Measurements from ENCODE around the gene SLC35E1.
A peak's percentile ranks its signal among the peaks of the same experiment; 100 is the strongest.

The SLC35E1 gene

GRCh38 chr19:16601378-16602052, 29.3 kb upstream of the SLC35E1 start:
- no peak for TF ChIP-seq CTCF (IDR thresholded peaks at IDR 0.05; ENCODE audit: insufficient read depth, low read length, poor library complexity, severe bottlenecking)
- no peak for TF ChIP-seq EZH2phosphoT487 (conservative IDR thresholded peaks at IDR 0.05; ENCODE audit: low read length)
- no peak overlapping the region for H3K9ac ChIP-seq (ENCODE audit: low read length)

GRCh38 chr19:16600824-16601223, 28.6 kb upstream of the SLC35E1 start:
- no peaks in the 10 kb centered on the region for H3K36me3 ChIP-seq (ENCODE audit: low read length)
- H4K20me1 ChIP-seq (ENCODE audit: low read depth, low read length), result no peaks in the 10 kb centered on the region; the same call in 1 of the 2 replicates

More at GRCh38 chr19:16601378-16602052, 29.3 kb upstream of the SLC35E1 start:
- H3K4me3 ChIP-seq (ENCODE audit: insufficient read depth, low read length, poor library complexity, severe bottlenecking), result no peak overlapping the region
- H3F3A ChIP-seq (ENCODE audit: insufficient read depth), result peaks cover 24% of the 10 kb centered on the region
- H3K9me2 ChIP-seq (replicated peaks; ENCODE audit: insufficient read depth, low read length), result no peaks in the 10 kb centered on the region
- H3K9me3 ChIP-seq (ENCODE audit: insufficient read depth, low read length), result no peaks in the 10 kb centered on the region
- H3K4me2 ChIP-seq (ENCODE audit: low read depth, low read length, poor library complexity, severe bottlenecking), result no peak overlapping the region
- H2AFZ ChIP-seq (ENCODE audit: low read depth, low read length, severe bottlenecking), result no peak overlapping the region
- no peak overlapping the region for H3K27ac ChIP-seq (ENCODE audit: low read depth, low read length)
- H3K27me3 ChIP-seq (ENCODE audit: low read length), result no peaks in the 10 kb centered on the region
- H3K79me2 ChIP-seq (ENCODE audit: insufficient read depth, low read length), result peaks cover 99% of the 10 kb centered on the region
- H3K36me3 ChIP-seq (ENCODE audit: low read length), result no peaks in the 10 kb centered on the region
- no peaks in the 10 kb centered on the region; the same call in 1 of the 2 replicates for H4K20me1 ChIP-seq (ENCODE audit: low read depth, low read length)

GRCh38 chr19:16599655-16600346, 27.6 kb upstream of the SLC35E1 start:
- Histone ChIP-seq H3K27me3 (ENCODE audit: low read length) (no peaks in the 10 kb centered on the region), H3F3A (ENCODE audit: insufficient read depth) (peaks cover 24% of the 10 kb centered on the region), H4K20me1 (ENCODE audit: low read depth, low read length) (no peaks in the 10 kb centered on the region; the same call in 1 of the 2 replicates), H3K4me2 (ENCODE audit: low read depth, low read length, poor library complexity, severe bottlenecking) (peak overlapping the region; percentile 13), H2AFZ (ENCODE audit: low read depth, low read length, severe bottlenecking) (no peak overlapping the region), H3K27ac (ENCODE audit: low read depth, low read length) (peak overlapping the region; percentile 55), H3K9me3 (ENCODE audit: insufficient read depth, low read length) (no peaks in the 10 kb centered on the region), H3K9ac (ENCODE audit: low read length) (no peak overlapping the region), H3K4me3 (ENCODE audit: insufficient read depth, low read length, poor library complexity, severe bottlenecking) (no peak overlapping the region), H3K9me2 (replicated peaks; ENCODE audit: insufficient read depth, low read length) (no peaks in the 10 kb centered on the region), H3K36me3 (ENCODE audit: low read length) (no peaks in the 10 kb centered on the region), H3K79me2 (ENCODE audit: insufficient read depth, low read length) (peaks cover 99% of the 10 kb centered on the region)
- no peak for TF ChIP-seq CTCF (IDR thresholded peaks at IDR 0.05; ENCODE audit: insufficient read depth, low read length, poor library complexity, severe bottlenecking)
- TF ChIP-seq EZH2phosphoT487 (conservative IDR thresholded peaks at IDR 0.05; ENCODE audit: low read length), result no peak

More at GRCh38 chr19:16600824-16601223, 28.6 kb upstream of the SLC35E1 start:
- H3F3A ChIP-seq (ENCODE audit: insufficient read depth), result peaks cover 24% of the 10 kb centered on the region
- TF ChIP-seq CTCF (IDR thresholded peaks at IDR 0.05; ENCODE audit: insufficient read depth, low read length, poor library complexity, severe bottlenecking) (no peak), EZH2phosphoT487 (conservative IDR thresholded peaks at IDR 0.05; ENCODE audit: low read length) (no peak)
- no peak overlapping the region for H3K27ac ChIP-seq (ENCODE audit: low read depth, low read length)
- H3K9ac ChIP-seq (ENCODE audit: low read length), result no peak overlapping the region
- H3K9me3 ChIP-seq (ENCODE audit: insufficient read depth, low read length), result no peaks in the 10 kb centered on the region
- H2AFZ ChIP-seq (ENCODE audit: low read depth, low read length, severe bottlenecking), result no peak overlapping the region
- peaks cover 99% of the 10 kb centered on the region for H3K79me2 ChIP-seq (ENCODE audit: insufficient read depth, low read length)
- H3K27me3 ChIP-seq (ENCODE audit: low read length), result no peaks in the 10 kb centered on the region
- no peak overlapping the region for H3K4me3 ChIP-seq (ENCODE audit: insufficient read depth, low read length, poor library complexity, severe bottlenecking)
- no peaks in the 10 kb centered on the region for H3K9me2 ChIP-seq (replicated peaks; ENCODE audit: insufficient read depth, low read length)
- no peak overlapping the region for H3K4me2 ChIP-seq (ENCODE audit: low read depth, low read length, poor library complexity, severe bottlenecking)

Measured in SU-DHL-6 (cell line).